Hepatocyte (in vitro differentiated cells): ENCODE results near the gene CTSW.

Experiments
- EZH2 ChIP-seq: fragments of 200-600 bp; sonication (generic); IDR thresholded peaks from 2 replicates; pipeline ENCODE4 v1.6.1; 2016; ENCODE audit warnings: antibody characterized with exemption, mild to moderate bottlenecking, borderline replicate concordance
- TF ChIP-seq, protein P1 (sequence below): fragments of 200-600 bp; sonication (generic); IDR thresholded peaks from 2 replicates; pipeline ENCODE4 v1.5.1; 2016; ENCODE audit warnings: antibody characterized with exemption, mild to moderate bottlenecking; ENCODE audit not compliant: poor library complexity

DNA sequence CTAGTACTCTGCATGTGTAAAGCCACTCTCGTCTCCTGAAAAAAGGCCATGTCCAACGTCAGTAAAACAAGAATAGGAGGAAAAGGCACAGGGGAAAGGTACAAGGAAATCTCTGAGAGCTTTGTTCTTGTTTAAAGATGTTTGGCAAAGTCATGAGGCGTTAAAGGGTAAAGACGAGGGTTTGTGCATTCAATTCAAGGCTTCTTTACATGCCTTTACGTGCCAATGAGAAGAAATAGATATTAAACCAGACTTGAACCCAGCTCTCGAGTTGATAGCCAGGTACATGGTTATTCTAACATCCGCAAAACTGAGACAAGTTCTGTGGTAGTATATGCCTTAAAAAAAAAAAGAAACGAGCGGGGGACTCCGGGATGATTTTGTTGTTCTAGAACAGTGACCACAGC is 21.0 kb upstream of the CTSW start:
- TF ChIP-seq, protein P1, sequence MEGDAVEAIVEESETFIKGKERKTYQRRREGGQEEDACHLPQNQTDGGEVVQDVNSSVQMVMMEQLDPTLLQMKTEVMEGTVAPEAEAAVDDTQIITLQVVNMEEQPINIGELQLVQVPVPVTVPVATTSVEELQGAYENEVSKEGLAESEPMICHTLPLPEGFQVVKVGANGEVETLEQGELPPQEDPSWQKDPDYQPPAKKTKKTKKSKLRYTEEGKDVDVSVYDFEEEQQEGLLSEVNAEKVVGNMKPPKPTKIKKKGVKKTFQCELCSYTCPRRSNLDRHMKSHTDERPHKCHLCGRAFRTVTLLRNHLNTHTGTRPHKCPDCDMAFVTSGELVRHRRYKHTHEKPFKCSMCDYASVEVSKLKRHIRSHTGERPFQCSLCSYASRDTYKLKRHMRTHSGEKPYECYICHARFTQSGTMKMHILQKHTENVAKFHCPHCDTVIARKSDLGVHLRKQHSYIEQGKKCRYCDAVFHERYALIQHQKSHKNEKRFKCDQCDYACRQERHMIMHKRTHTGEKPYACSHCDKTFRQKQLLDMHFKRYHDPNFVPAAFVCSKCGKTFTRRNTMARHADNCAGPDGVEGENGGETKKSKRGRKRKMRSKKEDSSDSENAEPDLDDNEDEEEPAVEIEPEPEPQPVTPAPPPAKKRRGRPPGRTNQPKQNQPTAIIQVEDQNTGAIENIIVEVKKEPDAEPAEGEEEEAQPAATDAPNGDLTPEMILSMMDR, result no peak
- TF ChIP-seq EZH2, result no peak
